Upper lobe of left lung (tissue), 6 donors: ENCODE measurements around the gene NSL1. TPM values are rescaled to one million over a fixed set of nuclear protein-coding genes. Genes with fewer than 3 reads are reported as not detected.

Source experiments
- ATAC-seq, 2 donors: fragments of 200-7000 bp; cut with Tn5 transposase; one replicate each; pipeline ENCODE4 v1.9.1; 2022; ENCODE audit warnings: mild to moderate bottlenecking in 2 of 2, moderate library complexity in 2 of 2; ENCODE audit not compliant: low FRiP score in 2 of 2
- DNase-seq, 2 donors: peaks; one replicate each; pipeline ENCODE4 v3.0.0-alpha.2; 2019 to 2020
- H3K27ac ChIP-seq, 4 donors: fragments of 200-600 bp; sonication (generic); one replicate each; pipeline ENCODE4 v1.5.1; 2016 to 2019
- H3K27me3 ChIP-seq, 4 donors: fragments of 200-600 bp; sonication (generic); one replicate each; pipeline ENCODE4 v1.5.1; 2017 to 2019
- H3K36me3 ChIP-seq, 4 donors: fragments of 200-600 bp; sonication (generic); one replicate each; pipeline ENCODE4 v1.5.1; 2016 to 2019
- H3K4me1 ChIP-seq, 4 donors: fragments of 200-600 bp; sonication (generic); one replicate each; pipeline ENCODE4 v1.5.1; 2018 to 2019
- H3K4me3 ChIP-seq, 4 donors: fragments of 200-600 bp; sonication (generic); one replicate each; pipeline ENCODE4 v1.5.1; 2017 to 2019; ENCODE audit warnings: mild to moderate bottlenecking in 2 of 4, moderate library complexity in 1 of 4
- H3K9me3 ChIP-seq, 4 donors: fragments of 200-600 bp; sonication (generic); one replicate each; pipeline ENCODE4 v1.5.1; 2018 to 2019
- CTCF ChIP-seq, 6 experiments: fragments of 450-650 bp in 4 of 6; fragments of 200-600 bp in 2 of 6; sonication (generic) in 2 of 6; IDR thresholded peaks; one replicate each; pipeline ENCODE4 v1.5.1; 2016 to 2019; ENCODE audit warnings: antibody characterized with exemption in 6 of 6
- EP300 ChIP-seq, 4 donors: sonication (generic); formaldehyde crosslinking; IDR thresholded peaks; one replicate each; pipeline ENCODE4 v1.5.1; 2017; ENCODE audit warnings: antibody characterized with exemption in 4 of 4, control low read depth in 2 of 4
- POLR2A ChIP-seq, 4 donors: fragments of 450-650 bp; IDR thresholded peaks; one replicate each; pipeline ENCODE4 v1.5.1; 2016 to 2017; ENCODE audit warnings: antibody characterized with exemption in 4 of 4, mild to moderate bottlenecking in 2 of 4
- POLR2AphosphoS5 ChIP-seq, 2 donors: sonication (generic); formaldehyde crosslinking; IDR thresholded peaks; one replicate each; pipeline ENCODE4 v1.5.1; 2017; ENCODE audit warnings: antibody characterized with exemption in 2 of 2
- WGBS, 2 donors: methylation state at CpG; one replicate each; pipeline ENCODE4 v1.1.5; 2017 to 2018; 5-methylcytosine and 5-hydroxymethylcytosine counted together
- total RNA-seq, 6 donors: library from RNA; depleted of rRNA in 4 of 6; stranded (reverse); fragments of >200 nt in 4 of 6; gene quantifications; one replicate each; pipeline versions ENCODE4 v1.1.0 to v1.2.1, GENCODE V29; 2016 to 2021
- donor health status: DM: no; HTN: no; CAD: no; lungs with moderate emphysema.
- donor health status: DM: no; HTN: yes; CAD: no; lungs with severe emphysema.

NSL1 gene
- total RNA-seq, 6 donors from 2014 or later: 26.5 to 44.5 (median 34.1) TPM

DNA sequence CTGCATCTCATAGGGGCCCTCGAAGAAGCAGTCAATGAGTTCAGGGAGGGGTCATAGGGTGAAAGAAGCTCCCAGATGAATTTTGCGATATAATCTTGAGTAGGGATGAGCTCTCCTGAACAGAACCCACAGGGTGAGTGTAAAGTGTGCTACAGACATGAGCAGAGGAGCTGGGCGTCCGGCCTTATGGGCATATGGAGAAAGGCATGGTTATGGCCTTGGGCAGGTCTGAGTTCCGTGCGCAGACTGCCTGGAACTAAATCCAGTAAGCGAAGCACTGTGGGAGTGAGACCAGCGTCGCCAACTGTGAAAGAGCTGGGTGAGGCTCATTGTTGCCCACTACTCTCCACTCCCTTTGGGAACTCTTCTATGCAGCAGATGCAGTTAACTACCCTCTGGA, 28.7 kb downstream of the NSL1 start:
- Histone ChIP-seq H3K27me3 (no peaks in the 10 kb centered on the region), H3K27ac (no peak overlapping the region), H3K4me3 (no peak overlapping the region), H3K36me3 (peaks cover 0 to 14% (median 0%) of the 10 kb centered on the region in 4 donors), H3K9me3 (no peaks in the 10 kb centered on the region), H3K4me1 (no peaks in the 10 kb centered on the region)
- TF ChIP-seq CTCF (IDR thresholded peaks at IDR 0.05): no peak
- TF ChIP-seq POLR2A (IDR thresholded peaks at IDR 0.05): no peak
- TF ChIP-seq EP300 (IDR thresholded peaks at IDR 0.05): no peak
- no peak for TF ChIP-seq POLR2AphosphoS5 (IDR thresholded peaks at IDR 0.05)
- 94 to 98% methylated on average over 9 of the region's 9 CpGs for WGBS, 2 donors
- no peak for DNase-seq
- peak in 1 of 2 donors; percentile 22 for ATAC-seq

GRCh38 chr1:212762234-212762633, 29.3 kb downstream of the NSL1 start:
- ATAC-seq: no peak
- Histone ChIP-seq H3K27ac (no peak overlapping the region), H3K9me3 (no peaks in the 10 kb centered on the region), H3K27me3 (no peaks in the 10 kb centered on the region), H3K4me3 (no peak overlapping the region), H3K36me3 (peaks cover 0 to 15% (median 0%) of the 10 kb centered on the region in 4 donors), H3K4me1 (no peaks in the 10 kb centered on the region)
- 92 to 93% methylated on average over 4 of the region's 4 CpGs for WGBS, 2 donors
- TF ChIP-seq POLR2A (IDR thresholded peaks at IDR 0.05): no peak
- no peak for TF ChIP-seq POLR2AphosphoS5 (IDR thresholded peaks at IDR 0.05)
- no peak for TF ChIP-seq CTCF (IDR thresholded peaks at IDR 0.05)
- no peak for TF ChIP-seq EP300 (IDR thresholded peaks at IDR 0.05)
- no peak for DNase-seq

GRCh38 chr1:212760126-212760823, 31.3 kb downstream of the NSL1 start:
- Histone ChIP-seq H3K27ac (no peak overlapping the region), H3K27me3 (no peaks in the 10 kb centered on the region), H3K9me3 (no peaks in the 10 kb centered on the region), H3K36me3 (peaks cover 0 to 15% (median 0%) of the 10 kb centered on the region in 4 donors), H3K4me3 (no peak overlapping the region), H3K4me1 (no peaks in the 10 kb centered on the region)
- TF ChIP-seq EP300 (IDR thresholded peaks at IDR 0.05) (no peak), CTCF (IDR thresholded peaks at IDR 0.05) (peak in 3 of 6 experiments; percentile 11 to 20 (median 13)), POLR2AphosphoS5 (IDR thresholded peaks at IDR 0.05) (no peak), POLR2A (IDR thresholded peaks at IDR 0.05) (no peak)
- ATAC-seq (peak; percentile 53 to 68), DNase-seq (peak; percentile 39 to 43)
- whole genome bisulfite sequencing, 2 donors: 93 to 100% methylated on average over 3 of the region's 10 CpGs

DNA sequence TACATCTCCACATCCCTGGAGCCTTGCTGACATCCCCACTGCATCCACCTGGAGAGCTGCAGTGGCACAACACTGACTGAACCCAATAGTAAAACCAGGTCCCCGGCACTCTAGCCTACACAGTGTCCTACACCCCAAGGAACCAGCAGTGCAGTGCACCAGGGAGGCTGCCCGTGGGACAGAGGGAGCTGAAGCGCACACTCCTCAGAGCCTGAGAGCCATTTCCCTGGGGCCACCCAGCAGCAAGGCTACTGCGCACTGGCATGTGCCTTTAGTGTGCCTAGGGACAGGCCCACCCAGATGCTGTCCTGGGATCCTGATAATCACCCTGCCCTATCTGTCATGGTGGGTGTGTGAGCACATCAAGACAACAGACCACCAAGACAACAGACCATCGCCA, 31.9 kb downstream of the NSL1 start:
- H3K27ac ChIP-seq: no peak overlapping the region
- peak in 1 of 2 donors; percentile 22 for ATAC-seq

More for the DNA sequence above, 31.9 kb downstream of the NSL1 start:
- no peak for TF ChIP-seq EP300 (IDR thresholded peaks at IDR 0.05)
- TF ChIP-seq POLR2A (IDR thresholded peaks at IDR 0.05): no peak
- no peak for TF ChIP-seq CTCF (IDR thresholded peaks at IDR 0.05)
- TF ChIP-seq POLR2AphosphoS5 (IDR thresholded peaks at IDR 0.05): no peak
- 98% methylated on average over 5 of the region's 5 CpGs; no CpG with 5 or more reads in 1 of the 2 donors for WGBS, 2 donors
- Histone ChIP-seq H3K27me3 (no peaks in the 10 kb centered on the region), H3K9me3 (no peaks in the 10 kb centered on the region), H3K4me1 (peaks cover 0 to 4% (median 3%) of the 10 kb centered on the region in 4 donors), H3K36me3 (peaks cover 0 to 15% (median 0%) of the 10 kb centered on the region in 4 donors), H3K4me3 (no peak overlapping the region)
- peak in 1 of 2 donors; percentile 25 for DNase-seq
